ENCODE results near the gene HSFX3. TPM values are rescaled to one million over a fixed set of nuclear protein-coding genes. Genes with fewer than 3 reads are reported as not detected.

Gene HSFX3
- total and polyA plus RNA-seq, 2 of the 13 experiments (the other 11 are each of a cell fraction or from before 2014, with no cell fraction given) = not detected

DNA sequence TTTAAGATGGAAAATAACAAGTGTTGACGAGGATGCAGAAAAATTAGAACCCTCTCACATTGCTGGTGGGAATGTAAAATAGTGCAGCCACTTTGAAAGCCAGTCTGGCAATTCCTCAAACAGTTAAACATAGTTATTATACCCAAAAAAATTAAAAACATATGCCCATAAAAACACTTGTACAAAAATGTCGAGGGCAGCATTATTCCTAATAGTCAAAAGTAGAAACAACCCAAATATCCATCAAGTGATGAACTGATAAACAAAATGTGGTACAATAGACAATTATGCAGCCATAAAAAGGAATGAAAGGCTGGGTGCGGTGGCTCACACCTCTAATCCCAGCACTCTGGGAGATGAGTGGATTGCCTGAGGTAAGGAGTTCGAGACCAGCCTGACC lies 51.0 kb downstream of the HSFX3 start:
- FAIRE-seq = no peak
- no TSS peak for BruUV-seq (replicated peaks)
- Histone ChIP-seq H3K9me3 (ENCODE audit: low read length) (no peaks in the 10 kb centered on the region), H3K4me3 (replicated peaks in 1 of 3; ENCODE audit: insufficient read depth in 1 of 3, low read depth in 2 of 3, low read length in 3 of 3) (no peak overlapping the region), H2AFZ (ENCODE audit: low read length) (no peak overlapping the region), H4K20me1 (ENCODE audit: insufficient read depth, low read length) (no peaks in the 10 kb centered on the region), H3K79me2 (ENCODE audit: insufficient read depth, low read length) (no peaks in the 10 kb centered on the region), H3K36me3 (replicated peaks in 1 of 2; ENCODE audit: control insufficient read depth in 1 of 2, insufficient read depth in 2 of 2, low read length in 2 of 2) (peaks cover 0 to 2% of the 10 kb centered on the region in 2 experiments; a peak in 1 of 5 replicates), H3K4me2 (ENCODE audit: low read depth, low read length) (no peak overlapping the region), H3K9ac (ENCODE audit: insufficient read depth, low read depth, low read length) (no peak overlapping the region), H3K27ac (ENCODE audit: extremely low read length, insufficient read depth, low read length) (no peak overlapping the region), H3K4me1 (ENCODE audit: insufficient read depth, low read length) (peaks cover 22% of the 10 kb centered on the region), H3K27me3 (ENCODE audit: control insufficient read depth in 1 of 2, insufficient read depth in 2 of 2, low read length in 2 of 2) (no peaks in the 10 kb centered on the region)
- ATAC-seq = no peak
- CTCF ChIA-PET (ENCODE audit: low intra/inter-chr PET ratio, low total read pairs) = no interaction called here
- TF ChIP-seq MAFK (conservative IDR thresholded peaks at IDR 0.05 in 1 of 2, IDR thresholded peaks at IDR 0.05 in 1 of 2; ENCODE audit: low read length in 2 of 2) = peak in 1 of 2 experiments; percentile 64; a peak in 3 of 4 replicates
- TF ChIP-seq MAFF (IDR thresholded peaks at IDR 0.05; ENCODE audit: low read depth, low read length) = 0 out of 2 replicates have a peak, but pooled peaks have one; percentile 32
- TF ChIP-seq, protein P1, sequence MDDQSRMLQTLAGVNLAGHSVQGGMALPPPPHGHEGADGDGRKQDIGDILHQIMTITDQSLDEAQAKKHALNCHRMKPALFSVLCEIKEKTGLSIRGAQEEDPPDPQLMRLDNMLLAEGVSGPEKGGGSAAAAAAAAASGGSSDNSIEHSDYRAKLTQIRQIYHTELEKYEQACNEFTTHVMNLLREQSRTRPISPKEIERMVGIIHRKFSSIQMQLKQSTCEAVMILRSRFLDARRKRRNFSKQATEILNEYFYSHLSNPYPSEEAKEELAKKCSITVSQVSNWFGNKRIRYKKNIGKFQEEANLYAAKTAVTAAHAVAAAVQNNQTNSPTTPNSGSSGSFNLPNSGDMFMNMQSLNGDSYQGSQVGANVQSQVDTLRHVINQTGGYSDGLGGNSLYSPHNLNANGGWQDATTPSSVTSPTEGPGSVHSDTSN (CRISPR knock-in tag; IDR thresholded peaks at IDR 0.05; ENCODE audit: borderline replicate concordance) = no peak
- POLR2A ChIA-PET = no interaction called here
- WGBS (ENCODE audit: low lambda C conversion rate) = 90% methylated on average over 4 of the region's 4 CpGs
- DNase-seq (ENCODE audit: low spot score) = no peak
- intact Hi-C loops (cut with micrococcal nuclease; ENCODE audit: unreplicated experiment) (no loop called here), in situ Hi-C loops (cut with HindIII; ENCODE audit: extremely low pct_ligation_motif_present, low pct_unique_long_range_greater_than_20kb) (no loop called here)

Other genes starting within 250 kb of the HSFX3 start
- gene IDS, start 44.6 kb downstream of the HSFX3 start, total RNA-seq (2016; rRNA removed; fragmentation: Illumina TruSeq; extraction: Trizol) = 2.2 and 3.4 TPM in 2 replicates
- gene IDS, start 44.6 kb downstream of the HSFX3 start, polyA plus RNA-seq (2011; rRNA removed) = 11.9 and 13.6 TPM in 2 replicates
- gene EOLA1, start 8.9 kb downstream of the HSFX3 start, total RNA-seq (2016; rRNA removed; fragmentation: Illumina TruSeq; extraction: Trizol) = 8.9 and 9.6 TPM in 2 replicates
- 6.5 and 7.8 TPM in 2 replicates for gene EOLA1, start 8.9 kb downstream of the HSFX3 start, polyA plus RNA-seq (2011; rRNA removed)
- 0.07 TPM in 1 of 2 replicates, not detected in the other for gene MAGEA9B, start 37.5 kb upstream of the HSFX3 start, total RNA-seq (2016; rRNA removed; fragmentation: Illumina TruSeq; extraction: Trizol)
- 0.11 TPM in 1 of 2 replicates, not detected in the other for gene MAGEA9B, start 37.5 kb upstream of the HSFX3 start, polyA plus RNA-seq (2011; rRNA removed)
- 0.13 TPM in 1 of 2 replicates, not detected in the other for gene HSFX2, start 45.4 kb upstream of the HSFX3 start, total RNA-seq (2016; rRNA removed; fragmentation: Illumina TruSeq; extraction: Trizol)
- 0.30 TPM in 1 of 2 replicates, not detected in the other for gene HSFX2, start 45.4 kb upstream of the HSFX3 start, polyA plus RNA-seq (2011; rRNA removed)
- 4.4 and 5.9 TPM in 2 replicates for gene TMEM185A, start 81.9 kb upstream of the HSFX3 start, total RNA-seq (2016; rRNA removed; fragmentation: Illumina TruSeq; extraction: Trizol)
- 9.9 and 10.5 TPM in 2 replicates for gene TMEM185A, start 81.9 kb upstream of the HSFX3 start, polyA plus RNA-seq (2011; rRNA removed)
- gene MAGEA11, start 162.1 kb upstream of the HSFX3 start, total RNA-seq (2016; rRNA removed; fragmentation: Illumina TruSeq; extraction: Trizol) = not detected in 2 replicates
- not detected in 2 replicates for gene MAGEA11, start 162.1 kb upstream of the HSFX3 start, polyA plus RNA-seq (2011; rRNA removed)
- gene HSFX1, start 224.1 kb upstream of the HSFX3 start, total RNA-seq (2016; rRNA removed; fragmentation: Illumina TruSeq; extraction: Trizol) = 0.09 TPM in 1 of 2 replicates, not detected in the other
- gene HSFX1, start 224.1 kb upstream of the HSFX3 start, polyA plus RNA-seq (2011; rRNA removed) = 0.08 and 0.12 TPM in 2 replicates
- 0.07 TPM in 1 of 2 replicates, not detected in the other for gene MAGEA9, start 232.0 kb upstream of the HSFX3 start, total RNA-seq (2016; rRNA removed; fragmentation: Illumina TruSeq; extraction: Trizol)
- gene MAGEA9, start 232.0 kb upstream of the HSFX3 start, polyA plus RNA-seq (2011; rRNA removed) = not detected in 2 replicates